Neuronal stem cell (in vitro differentiated cells): ENCODE results near the gene SIAH3.

Source experiments
- DNase-seq: peaks from one replicate; pipeline ENCODE4 v3.0.0-alpha.2; 2013; ENCODE audit warnings: low spot score
- H2AFZ ChIP-seq: one replicate; pipeline ENCODE4 v1.6.1; 2013; ENCODE audit warnings: mild to moderate bottlenecking, low read length, inconsistent platforms
- H2AK5ac ChIP-seq: 2 replicates; pipeline ENCODE4 v1.6.1; 2013; ENCODE audit warnings: low read depth, mild to moderate bottlenecking, inconsistent platforms, low read length, moderate library complexity, mixed read lengths
- H2BK120ac ChIP-seq: 2 replicates; pipeline ENCODE4 v1.6.1; 2013; ENCODE audit warnings: low read depth, mild to moderate bottlenecking, inconsistent platforms, low read length, moderate library complexity, mixed read lengths
- H2BK12ac ChIP-seq: one replicate; pipeline ENCODE4 v1.6.1; 2013; ENCODE audit warnings: low read length, inconsistent platforms
- H2BK15ac ChIP-seq: 2 replicates; pipeline ENCODE4 v1.6.1; 2013; ENCODE audit warnings: mild to moderate bottlenecking, low read length, inconsistent platforms, mixed read lengths
- H2BK5ac ChIP-seq: one replicate; pipeline ENCODE4 v1.6.1; 2013; ENCODE audit warnings: inconsistent platforms, mild to moderate bottlenecking, low read length, moderate library complexity
- H3K14ac ChIP-seq: one replicate; pipeline ENCODE4 v1.6.1; 2013; ENCODE audit warnings: low read length, inconsistent platforms
- H3K18ac ChIP-seq: 2 replicates; pipeline ENCODE4 v1.6.1; 2013; ENCODE audit warnings: low read length, inconsistent platforms
- H3K23ac ChIP-seq: 2 replicates; pipeline ENCODE4 v1.6.1; 2013; ENCODE audit warnings: low read depth, mild to moderate bottlenecking, mixed read lengths, low read length, inconsistent platforms; ENCODE audit not compliant: poor library complexity
- H3K27ac ChIP-seq: replicated peaks from 3 replicates; pipeline ENCODE4 v1.5.1; 2013; ENCODE audit warnings: low read length, inconsistent platforms
- H3K27me3 ChIP-seq, 3 experiments: 2 replicates each; pipeline ENCODE4 v1.6.1; 2013; ENCODE audit warnings: low read length in 3 of 3, mild to moderate bottlenecking in 2 of 3, inconsistent platforms in 1 of 3, low read depth in 1 of 3, mixed read lengths in 1 of 3, moderate library complexity in 1 of 3; ENCODE audit not compliant: control insufficient read depth in 3 of 3, insufficient read depth in 3 of 3
- H3K36me3 ChIP-seq, 2 donors: replicated peaks in 1 of 2; 2 replicates each; pipeline ENCODE4 v1.6.1; 2013; ENCODE audit warnings: low read length in 2 of 2; ENCODE audit not compliant: control insufficient read depth in 2 of 2, insufficient read depth in 2 of 2
- H3K4ac ChIP-seq: 2 replicates; pipeline ENCODE4 v1.6.1; 2013; ENCODE audit warnings: inconsistent platforms, mild to moderate bottlenecking, low read length, moderate library complexity
- H3K4me1 ChIP-seq, 2 donors: 1 replicate in 1 of 2; 2 replicates in 1 of 2; pipeline ENCODE4 v1.6.1; 2013; ENCODE audit warnings: low read length in 2 of 2, low read depth in 1 of 2; ENCODE audit not compliant: control insufficient read depth in 2 of 2, insufficient read depth in 1 of 2
- H3K4me2 ChIP-seq: one replicate; pipeline ENCODE4 v1.6.1; 2013; ENCODE audit warnings: mild to moderate bottlenecking, low read length, inconsistent platforms; ENCODE audit not compliant: insufficient read depth, poor library complexity, severe bottlenecking
- H3K4me3 ChIP-seq, 2 donors: 2 replicates each; pipeline ENCODE4 v1.5.1; 2013; ENCODE audit warnings: low read length in 2 of 2, mild to moderate bottlenecking in 2 of 2, inconsistent platforms in 1 of 2, moderate library complexity in 1 of 2
- H3K79me1 ChIP-seq: one replicate; pipeline ENCODE4 v1.6.1; 2013; ENCODE audit warnings: low read depth, mild to moderate bottlenecking, inconsistent platforms, low read length, moderate library complexity
- H3K9ac ChIP-seq: one replicate; pipeline ENCODE4 v1.6.1; 2013; ENCODE audit warnings: mild to moderate bottlenecking, low read depth, low read length, inconsistent platforms; ENCODE audit not compliant: poor library complexity
- H3K9me3 ChIP-seq, 2 donors: replicated peaks in 1 of 2; 2 replicates each; pipeline versions ENCODE3 to v1.6.1; 2013; ENCODE audit warnings: low read length in 2 of 2, mild to moderate bottlenecking in 2 of 2, inconsistent platforms in 1 of 2, low read depth in 1 of 2, mixed read lengths in 1 of 2, moderate library complexity in 1 of 2; ENCODE audit not compliant: control insufficient read depth in 2 of 2, insufficient read depth in 1 of 2
- H4K8ac ChIP-seq: one replicate; pipeline ENCODE4 v1.6.1; 2013; ENCODE audit warnings: low read depth, mild to moderate bottlenecking, inconsistent platforms, low read length, moderate library complexity
- H4K91ac ChIP-seq: one replicate; pipeline ENCODE4 v1.6.1; 2013; ENCODE audit warnings: low read length, low read depth, mild to moderate bottlenecking, inconsistent platforms; ENCODE audit not compliant: poor library complexity
- WGBS, 2 donors: extraction: QIAGEN DNeasy Blood & Tissue Kit; methylation state at CpG; one replicate each; pipeline ENCODE4 v1.1.7; 2013; ENCODE audit warnings: missing lambda C conversion rate in 2 of 2, mixed read lengths in 1 of 2; ENCODE audit not compliant: insufficient read length in 2 of 2, insufficient replicate concordance in 1 of 2; ENCODE audit errors: extremely low coverage in 2 of 2; 5-methylcytosine and 5-hydroxymethylcytosine counted together

The SIAH3 gene

GRCh38 chr13:45800485-45800884, 51.1 kb downstream of the SIAH3 start:
- no peak overlapping the region for H2BK12ac ChIP-seq
- no peak overlapping the region for H2BK15ac ChIP-seq
- H4K8ac ChIP-seq, result no peak overlapping the region
- no peak overlapping the region for H3K9ac ChIP-seq
- no peak overlapping the region for H3K23ac ChIP-seq
- H3K27ac ChIP-seq, result no peak overlapping the region
- no peak overlapping the region for H2AK5ac ChIP-seq
- no peak overlapping the region for H3K18ac ChIP-seq
- H3K14ac ChIP-seq, result no peak overlapping the region
- H4K91ac ChIP-seq, result no peak overlapping the region
- DNase-seq, result no peak
- no peaks in the 10 kb centered on the region for H3K79me1 ChIP-seq
- no peak overlapping the region for H2AFZ ChIP-seq
- H3K4me3 ChIP-seq, result no peak overlapping the region
- H3K4ac ChIP-seq, result no peak overlapping the region
- H2BK5ac ChIP-seq, result no peak overlapping the region
- peaks cover 0 to 11% of the 10 kb centered on the region in 2 donors for H3K4me1 ChIP-seq
- WGBS, 2 donors, result no CpG with 5 or more reads among the region's 5 CpGs
- H3K4me2 ChIP-seq, result no peak overlapping the region
- H2BK120ac ChIP-seq, result no peak overlapping the region
- no peaks in the 10 kb centered on the region for H3K36me3 ChIP-seq
- no peaks in the 10 kb centered on the region for H3K27me3 ChIP-seq
- no peaks in the 10 kb centered on the region for H3K9me3 ChIP-seq

GRCh38 chr13:45799451-45799850, 52.1 kb downstream of the SIAH3 start:
- Histone ChIP-seq H3K4ac (no peak overlapping the region), H2BK120ac (no peak overlapping the region), H3K23ac (no peak overlapping the region), H3K27me3 (no peaks in the 10 kb centered on the region), H3K27ac (no peak overlapping the region), H2AK5ac (no peak overlapping the region), H2BK5ac (no peak overlapping the region), H3K9ac (no peak overlapping the region), H2BK12ac (no peak overlapping the region), H3K36me3 (no peaks in the 10 kb centered on the region), H3K4me3 (no peak overlapping the region), H4K91ac (no peak overlapping the region), H3K14ac (no peak overlapping the region), H4K8ac (no peak overlapping the region), H3K18ac (no peak overlapping the region), H3K79me1 (no peaks in the 10 kb centered on the region), H3K9me3 (peaks cover 0 to 2% of the 10 kb centered on the region in 2 donors), H3K4me1 (peaks cover 0 to 11% of the 10 kb centered on the region in 2 donors), H2AFZ (no peak overlapping the region), H2BK15ac (no peak overlapping the region), H3K4me2 (no peak overlapping the region)
- WGBS, 2 donors, result no CpG with 5 or more reads among the region's 3 CpGs
- DNase-seq, result no peak

- Histone ChIP-seq H3K18ac (no peak overlapping the region), H2AK5ac (no peak overlapping the region), H3K36me3 (no peaks in the 10 kb centered on the region), H4K8ac (no peak overlapping the region), H2BK12ac (no peak overlapping the region), H3K27me3 (no peaks in the 10 kb centered on the region), H2BK15ac (no peak overlapping the region), H3K14ac (no peak overlapping the region), H2BK5ac (no peak overlapping the region), H3K23ac (no peak overlapping the region), H3K9ac (no peak overlapping the region), H3K4me1 (peaks cover 0 to 11% of the 10 kb centered on the region in 2 donors), H3K9me3 (peaks cover 0 to 2% of the 10 kb centered on the region in 2 donors), H2AFZ (no peak overlapping the region), H3K79me1 (no peaks in the 10 kb centered on the region), H3K4ac (no peak overlapping the region), H3K4me3 (no peak overlapping the region), H3K27ac (no peak overlapping the region), H4K91ac (no peak overlapping the region), H3K4me2 (no peak overlapping the region), H2BK120ac (no peak overlapping the region)
- no CpG with 5 or more reads among the region's 3 CpGs for WGBS, 2 donors
- DNase-seq, result no peak
These were observed 52.7 kb downstream of the SIAH3 start for GRCh38 chr13:45798851-45799250.

DNA sequence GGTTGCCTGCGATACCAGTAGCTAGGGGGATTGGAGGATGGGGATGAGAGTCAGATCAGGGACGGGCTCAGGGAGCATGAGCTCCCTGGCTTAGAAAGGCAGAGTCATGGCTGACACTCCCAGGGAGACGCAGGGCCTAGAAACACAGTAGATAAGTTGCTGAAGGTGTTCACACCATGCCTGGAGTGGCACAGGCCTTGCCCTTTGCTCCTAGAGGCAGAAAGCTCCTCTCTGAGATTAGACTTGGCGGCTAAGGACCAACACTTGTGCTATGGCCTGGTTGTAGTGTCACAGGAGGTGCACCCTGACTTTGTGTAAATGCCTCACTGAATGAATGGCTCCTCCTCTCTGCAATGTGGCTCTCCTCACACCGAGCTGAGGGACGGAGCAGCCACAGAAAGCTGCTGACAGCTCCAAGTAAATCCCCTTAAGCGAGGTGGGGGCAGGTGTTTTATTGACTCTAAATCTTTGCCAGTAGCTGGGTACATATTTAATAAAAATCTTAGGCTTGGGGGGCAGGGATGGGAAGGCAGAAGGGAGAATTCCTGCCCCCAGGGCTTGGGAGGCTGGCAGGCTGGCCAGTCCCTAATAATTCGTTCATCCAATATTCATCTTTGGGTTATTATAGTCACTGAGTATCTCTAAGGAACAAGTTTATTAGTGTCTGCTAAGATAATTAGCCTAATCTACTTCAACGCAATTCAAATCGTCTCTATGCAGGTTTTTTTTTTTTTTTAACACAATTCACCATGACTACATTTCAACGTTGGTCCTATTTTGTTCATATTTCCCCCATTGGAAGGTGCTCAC, 54.9 kb downstream of the SIAH3 start:
- Histone ChIP-seq H2BK15ac (no peak overlapping the region), H2AK5ac (no peak overlapping the region), H3K4me2 (no peak overlapping the region), H3K4ac (no peak overlapping the region), H3K14ac (no peak overlapping the region), H3K4me1 (peaks cover 0 to 7% of the 10 kb centered on the region in 2 donors), H3K36me3 (no peaks in the 10 kb centered on the region), H2AFZ (no peak overlapping the region), H3K79me1 (no peaks in the 10 kb centered on the region), H2BK5ac (no peak overlapping the region), H3K9ac (no peak overlapping the region), H3K27ac (no peak overlapping the region), H3K27me3 (no peaks in the 10 kb centered on the region), H4K8ac (no peak overlapping the region), H3K18ac (peak overlapping the region; percentile 83), H3K4me3 (peak overlapping the region in 1 of 2 donors; percentile 3), H3K9me3 (peaks cover 0 to 2% of the 10 kb centered on the region in 2 donors), H4K91ac (no peak overlapping the region), H2BK120ac (no peak overlapping the region), H2BK12ac (no peak overlapping the region), H3K23ac (peak overlapping the region; percentile 36)
- DNase-seq, result no peak
- no CpG with 5 or more reads among the region's 11 CpGs for WGBS, 2 donors
